KMS-11 (cell line): ENCODE data around the gene DZANK1.
"Not testable (repeated sequence)": the region's sequence is repeated elsewhere in the genome, so short reads cannot be mapped to it uniquely, and the experiment has no call there.

ENCODE experiments used
- H2AFZ ChIP-seq: fragments of 200-600 bp; sonication (generic); 2 replicates; pipeline ENCODE4 v1.6.1; 2016; ENCODE audit warnings: antibody characterized with exemption, mixed run types, low read depth
- H3K27ac ChIP-seq: fragments of 200-600 bp; sonication (generic); 2 replicates; pipeline ENCODE4 v1.6.1; 2016; ENCODE audit warnings: mild to moderate bottlenecking, mixed run types
- H3K27me3 ChIP-seq: fragments of 200-600 bp; sonication (generic); 2 replicates; pipeline ENCODE4 v1.6.1; 2017; ENCODE audit warnings: mild to moderate bottlenecking, low read depth, mixed run types, moderate library complexity; ENCODE audit not compliant: insufficient read depth
- H3K36me3 ChIP-seq: fragments of 200-600 bp; sonication (generic); 2 replicates; pipeline ENCODE4 v1.6.1; 2017; ENCODE audit warnings: mild to moderate bottlenecking, mixed run types; ENCODE audit not compliant: insufficient read depth
- H3K4me1 ChIP-seq: fragments of 200-600 bp; sonication (generic); 2 replicates; pipeline ENCODE4 v1.6.1; 2016; ENCODE audit warnings: mild to moderate bottlenecking, low read depth, mixed run types; ENCODE audit not compliant: poor library complexity, severe bottlenecking
- H3K4me2 ChIP-seq: fragments of 200-600 bp; sonication (generic); 2 replicates; pipeline ENCODE4 v1.7.0; 2016; ENCODE audit warnings: mild to moderate bottlenecking, mixed run types
- H3K4me3 ChIP-seq: fragments of 200-600 bp; sonication (generic); IDR thresholded peaks from 2 replicates; pipeline ENCODE4 v1.6.1; 2017; ENCODE audit warnings: low read depth, low read length, mixed read lengths; ENCODE audit not compliant: insufficient read depth
- H3K79me2 ChIP-seq: fragments of 200-600 bp; sonication (generic); 2 replicates; pipeline ENCODE4 v1.6.1; 2016; ENCODE audit warnings: low read depth, mixed run types; ENCODE audit not compliant: insufficient read depth
- H3K9ac ChIP-seq: fragments of 200-600 bp; sonication (generic); 2 replicates; pipeline ENCODE4 v1.6.1; 2016; ENCODE audit warnings: mild to moderate bottlenecking, mixed run types
- H4K20me1 ChIP-seq: fragments of 200-600 bp; sonication (generic); 2 replicates; pipeline ENCODE4 v1.6.1; 2016; ENCODE audit warnings: mild to moderate bottlenecking, mixed run types; ENCODE audit not compliant: insufficient read depth
- TF ChIP-seq, protein P1 (sequence below): fragments of 200-600 bp; sonication (generic); conservative IDR thresholded peaks from 2 replicates; pipeline ENCODE4 v1.6.1; 2017; ENCODE audit warnings: low read depth, mild to moderate bottlenecking, antibody characterized with exemption, low read length, moderate library complexity, mixed read lengths

The DZANK1 gene

DNA sequence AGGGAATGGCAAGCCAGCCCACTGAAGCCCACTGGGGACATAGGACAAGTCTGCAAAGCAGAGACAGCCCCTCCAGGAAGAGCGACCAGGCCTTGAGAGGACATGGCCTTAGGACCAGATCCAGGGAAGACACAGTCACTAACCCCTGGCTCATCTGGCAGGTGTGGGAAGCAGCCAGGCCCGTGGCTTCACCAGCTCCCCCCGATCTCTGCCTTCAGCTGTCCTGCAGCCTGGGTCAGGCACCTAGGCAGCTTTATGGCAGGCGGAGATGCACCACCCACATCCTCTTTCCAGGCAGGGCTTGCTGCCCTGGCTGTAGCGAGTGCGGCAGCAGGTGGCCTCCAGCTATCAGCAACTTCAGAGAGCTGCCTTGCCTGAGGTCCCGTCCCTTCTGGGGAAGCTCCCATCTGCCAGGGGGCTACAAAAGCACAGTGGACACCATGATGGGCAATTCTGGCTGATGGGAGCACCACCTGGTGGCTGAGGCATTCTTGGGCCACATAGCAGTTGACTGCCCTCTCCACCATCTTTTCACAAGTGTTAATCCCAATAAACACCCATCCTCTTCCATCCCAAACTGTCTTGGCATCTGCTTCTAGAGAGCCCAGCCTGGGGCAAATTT, 85.8 kb downstream of the DZANK1 start:
- Histone ChIP-seq H2AFZ (no peak overlapping the region), H3K27ac (no peak overlapping the region), H3K4me2 (no peak overlapping the region), H3K27me3 (no peaks in the 10 kb centered on the region), H3K4me1 (no peaks in the 10 kb centered on the region), H4K20me1 (no peaks in the 10 kb centered on the region), H3K79me2 (no peaks in the 10 kb centered on the region), H3K4me3 (no peak overlapping the region), H3K36me3 (no peaks in the 10 kb centered on the region), H3K9ac (no peak overlapping the region)
- TF ChIP-seq, protein P1, sequence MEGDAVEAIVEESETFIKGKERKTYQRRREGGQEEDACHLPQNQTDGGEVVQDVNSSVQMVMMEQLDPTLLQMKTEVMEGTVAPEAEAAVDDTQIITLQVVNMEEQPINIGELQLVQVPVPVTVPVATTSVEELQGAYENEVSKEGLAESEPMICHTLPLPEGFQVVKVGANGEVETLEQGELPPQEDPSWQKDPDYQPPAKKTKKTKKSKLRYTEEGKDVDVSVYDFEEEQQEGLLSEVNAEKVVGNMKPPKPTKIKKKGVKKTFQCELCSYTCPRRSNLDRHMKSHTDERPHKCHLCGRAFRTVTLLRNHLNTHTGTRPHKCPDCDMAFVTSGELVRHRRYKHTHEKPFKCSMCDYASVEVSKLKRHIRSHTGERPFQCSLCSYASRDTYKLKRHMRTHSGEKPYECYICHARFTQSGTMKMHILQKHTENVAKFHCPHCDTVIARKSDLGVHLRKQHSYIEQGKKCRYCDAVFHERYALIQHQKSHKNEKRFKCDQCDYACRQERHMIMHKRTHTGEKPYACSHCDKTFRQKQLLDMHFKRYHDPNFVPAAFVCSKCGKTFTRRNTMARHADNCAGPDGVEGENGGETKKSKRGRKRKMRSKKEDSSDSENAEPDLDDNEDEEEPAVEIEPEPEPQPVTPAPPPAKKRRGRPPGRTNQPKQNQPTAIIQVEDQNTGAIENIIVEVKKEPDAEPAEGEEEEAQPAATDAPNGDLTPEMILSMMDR, result no peak

DNA sequence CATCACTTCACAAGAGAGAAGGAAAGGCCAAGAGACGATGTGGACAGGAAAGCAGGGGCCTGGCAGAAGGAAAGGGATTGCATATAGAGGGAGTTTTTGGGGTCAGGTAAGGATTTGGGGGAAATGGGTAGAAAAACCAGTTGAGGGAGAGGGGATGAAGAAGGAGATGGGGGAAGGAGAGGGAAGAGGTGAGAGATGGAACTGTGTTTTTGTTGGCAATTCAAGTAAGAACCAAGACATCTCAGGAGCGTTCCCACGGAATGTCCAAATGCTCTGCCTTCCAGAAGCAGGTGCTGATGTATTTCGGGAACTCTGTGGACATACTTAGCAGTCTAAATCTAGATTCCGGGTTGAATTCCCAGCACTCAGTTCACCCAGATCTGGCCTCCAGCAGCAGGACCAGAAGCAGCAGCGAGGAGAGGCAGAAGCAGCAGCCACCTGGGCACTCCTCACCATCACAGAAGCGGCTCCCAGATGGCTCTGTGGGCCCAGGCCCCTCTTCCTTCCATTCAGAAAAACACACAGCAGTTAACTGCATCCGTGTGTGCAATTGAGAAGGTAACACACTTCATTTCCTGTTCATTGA, 88.8 kb downstream of the DZANK1 start:
- Histone ChIP-seq H3K27me3 (no peaks in the 10 kb centered on the region), H3K79me2 (no peaks in the 10 kb centered on the region), H3K4me2 (no peak overlapping the region), H3K4me3 (no peak overlapping the region), H4K20me1 (no peaks in the 10 kb centered on the region), H3K36me3 (no peaks in the 10 kb centered on the region), H3K9ac (no peak overlapping the region), H3K27ac (no peak overlapping the region), H3K4me1 (no peaks in the 10 kb centered on the region), H2AFZ (no peak overlapping the region)
- TF ChIP-seq, protein P1, result no peak

DNA sequence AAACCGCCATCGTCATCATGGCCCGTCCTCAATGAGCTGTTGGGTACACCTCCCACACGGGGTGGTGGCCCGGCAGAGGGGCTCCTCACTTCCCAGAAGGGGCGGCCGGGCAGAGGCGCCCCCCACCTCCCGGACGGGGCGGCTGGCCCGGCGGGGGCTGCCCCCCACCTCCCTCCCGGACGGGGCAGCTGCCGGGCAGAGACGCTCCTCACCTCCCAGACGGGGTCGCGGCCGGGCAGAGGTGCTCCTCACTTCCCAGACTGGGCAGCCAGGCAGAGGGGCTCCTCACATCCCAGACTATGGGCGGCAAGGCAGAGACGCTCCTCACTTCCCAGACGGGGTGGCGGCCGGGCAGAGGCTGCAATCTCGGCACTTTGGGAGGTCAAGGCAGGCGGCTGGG, 91.3 kb downstream of the DZANK1 start:
- not testable (repeated sequence) for H3K27me3 ChIP-seq

DNA sequence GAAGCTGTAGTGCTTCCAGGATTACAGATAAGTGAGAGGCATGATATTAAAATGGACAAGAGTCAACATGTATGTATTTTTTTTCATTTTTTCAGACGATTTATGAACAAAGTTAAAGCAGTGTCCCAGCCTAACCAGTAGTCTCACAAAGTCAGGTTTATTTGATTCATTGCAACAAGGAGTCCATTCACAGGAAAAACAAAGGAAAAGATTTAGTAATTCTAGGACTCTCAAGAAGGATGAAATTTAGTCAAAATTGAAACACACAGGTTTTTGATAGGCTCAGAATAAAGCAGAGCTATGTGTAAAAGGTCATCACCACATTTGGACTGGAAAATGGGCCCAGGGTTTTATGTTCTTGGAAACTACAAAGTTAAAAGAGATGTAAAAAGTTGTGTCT, 94.5 kb downstream of the DZANK1 start:
- TF ChIP-seq, protein P1, result no peak
- Histone ChIP-seq H3K4me3 (no peak overlapping the region), H4K20me1 (no peaks in the 10 kb centered on the region), H3K27ac (no peak overlapping the region), H2AFZ (no peak overlapping the region), H3K36me3 (no peaks in the 10 kb centered on the region), H3K9ac (no peak overlapping the region), H3K4me1 (no peaks in the 10 kb centered on the region), H3K79me2 (no peaks in the 10 kb centered on the region), H3K4me2 (no peak overlapping the region), H3K27me3 (no peaks in the 10 kb centered on the region)

More for the DNA sequence above, 91.3 kb downstream of the DZANK1 start:
- H3K36me3 ChIP-seq, H4K20me1 ChIP-seq, H2AFZ ChIP-seq, H3K9ac ChIP-seq, H3K27ac ChIP-seq, H3K4me3 ChIP-seq, H3K79me2 ChIP-seq, H3K4me2 ChIP-seq, H3K4me1 ChIP-seq: not testable (repeated sequence)

DNA sequence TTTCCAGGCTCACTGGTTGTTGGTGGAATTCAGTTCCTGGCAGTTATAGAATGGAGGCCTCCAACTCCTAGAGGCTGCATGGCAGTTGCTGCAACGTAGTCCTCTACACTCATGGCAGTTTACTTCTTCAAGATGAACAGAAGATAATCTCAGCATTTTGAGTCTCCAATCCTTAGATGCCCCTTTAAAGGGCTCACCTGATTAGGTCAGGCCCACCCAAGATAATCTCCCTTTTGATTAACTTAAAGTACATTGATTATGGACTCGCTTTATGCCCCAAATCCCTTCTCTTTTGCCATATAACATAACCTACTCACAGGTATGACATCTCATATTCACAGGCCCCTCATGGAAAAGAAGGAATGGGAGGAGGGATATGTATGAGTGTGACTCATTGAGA, 102.1 kb downstream of the DZANK1 start:
- Histone ChIP-seq H4K20me1 (no peaks in the 10 kb centered on the region), H3K4me3 (no peak overlapping the region), H3K27me3 (no peaks in the 10 kb centered on the region), H3K36me3 (no peaks in the 10 kb centered on the region), H3K4me2 (no peak overlapping the region), H2AFZ (no peak overlapping the region), H3K79me2 (no peaks in the 10 kb centered on the region), H3K27ac (no peak overlapping the region), H3K4me1 (no peaks in the 10 kb centered on the region), H3K9ac (no peak overlapping the region)
- TF ChIP-seq, protein P1, result no peak
